ENCODE results near the gene SLC35B2. TPM values are rescaled to one million over a fixed set of nuclear protein-coding genes. Genes with fewer than 3 reads are reported as not detected.

Gene SLC35B2
- total and polyA plus RNA-seq, 9 of the 15 experiments (the other 6 are each of a cell fraction or from before 2014, with no cell fraction given) = 14.5 to 59.1 (median 47.1) TPM

DNA sequence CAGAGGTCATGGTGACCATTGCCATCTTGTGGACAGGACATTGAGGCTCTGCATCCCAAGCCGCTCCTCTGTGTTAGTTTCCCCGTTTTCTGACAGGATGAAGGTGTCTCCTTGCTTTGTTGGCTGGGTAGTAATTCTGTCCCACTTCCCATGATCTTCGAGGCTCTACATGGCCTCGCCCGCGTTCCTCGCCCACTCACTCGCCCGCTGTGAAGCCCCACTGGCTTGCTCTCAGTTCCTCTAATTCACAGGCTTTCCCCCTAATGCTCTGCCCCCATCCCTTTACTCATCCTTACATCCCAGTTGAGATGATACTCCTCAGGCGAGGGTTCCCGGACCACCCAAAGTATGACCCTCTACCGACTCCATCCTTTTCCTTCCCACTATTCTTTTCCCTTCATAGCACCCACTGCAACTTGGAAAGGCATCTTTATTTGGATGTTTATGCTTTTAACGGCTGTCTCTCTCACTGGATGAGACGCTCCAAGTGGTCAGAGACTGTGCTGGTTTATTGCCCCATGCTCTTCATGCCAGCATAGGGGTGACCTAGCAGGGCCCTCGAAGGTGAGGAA lies 511 bp upstream of the SLC35B2 start (continued):
- no peak; the same call in 1 of the 2 replicates for TF ChIP-seq STAT5A (IDR thresholded peaks at IDR 0.05; ENCODE audit: borderline replicate concordance, low read length)
- no peak for TF ChIP-seq ZNF184 (CRISPR knock-in tag; IDR thresholded peaks at IDR 0.05)
- TF ChIP-seq ZNF41 (CRISPR knock-in tag; conservative IDR thresholded peaks at IDR 0.05) = no peak
- no peak; the same call in 1 of the 2 replicates for TF ChIP-seq ZNF280B (CRISPR knock-in tag; IDR thresholded peaks at IDR 0.05)
- no peak for TF ChIP-seq BMI1 (IDR thresholded peaks at IDR 0.05; ENCODE audit: low read length)
- 0 out of 2 replicates have a peak, but pooled peaks have one; percentile 21 for TF ChIP-seq ZNF232 (CRISPR knock-in tag; IDR thresholded peaks at IDR 0.05)
- TF ChIP-seq THAP7 (CRISPR knock-in tag; IDR thresholded peaks at IDR 0.05) = no peak
- TF ChIP-seq CBX3 (IDR thresholded peaks at IDR 0.05; ENCODE audit: borderline replicate concordance in 1 of 2, low read length in 2 of 2) = no peak
- no peak for TF ChIP-seq ZNF778 (CRISPR knock-in tag; IDR thresholded peaks at IDR 0.05)
- no peak for TF ChIP-seq CC2D1A (IDR thresholded peaks at IDR 0.05)
- no peak for TF ChIP-seq XRCC3 (IDR thresholded peaks at IDR 0.05)
- no peak for TF ChIP-seq HDAC3 (IDR thresholded peaks at IDR 0.05; ENCODE audit: borderline replicate concordance, partially characterized antibody)
- TF ChIP-seq RBM17 (IDR thresholded peaks at IDR 0.05; ENCODE audit: borderline replicate concordance, low read depth, low read length) = no peak
- TF ChIP-seq, protein P1, sequence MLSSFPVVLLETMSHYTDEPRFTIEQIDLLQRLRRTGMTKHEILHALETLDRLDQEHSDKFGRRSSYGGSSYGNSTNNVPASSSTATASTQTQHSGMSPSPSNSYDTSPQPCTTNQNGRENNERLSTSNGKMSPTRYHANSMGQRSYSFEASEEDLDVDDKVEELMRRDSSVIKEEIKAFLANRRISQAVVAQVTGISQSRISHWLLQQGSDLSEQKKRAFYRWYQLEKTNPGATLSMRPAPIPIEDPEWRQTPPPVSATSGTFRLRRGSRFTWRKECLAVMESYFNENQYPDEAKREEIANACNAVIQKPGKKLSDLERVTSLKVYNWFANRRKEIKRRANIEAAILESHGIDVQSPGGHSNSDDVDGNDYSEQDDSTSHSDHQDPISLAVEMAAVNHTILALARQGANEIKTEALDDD (IDR thresholded peaks at IDR 0.05) = no peak
- TF ChIP-seq GMEB1 (CRISPR knock-in tag; IDR thresholded peaks at IDR 0.05) = no peak
- no peak for TF ChIP-seq RBFOX2 (IDR thresholded peaks at IDR 0.05; ENCODE audit: low read depth, low read length)
- TF ChIP-seq ARID1B (IDR thresholded peaks at IDR 0.05) = peak; percentile 15; the same call in 1 of the 2 replicates
- TF ChIP-seq HDAC1 (IDR thresholded peaks at IDR 0.05) = no peak
- no peak for TF ChIP-seq RFX1 (IDR thresholded peaks at IDR 0.05)
- TF ChIP-seq ILK (tag; IDR thresholded peaks at IDR 0.05; ENCODE audit: borderline replicate concordance, low read depth) = no peak

Measured in K562 (cell line).